Natural killer cell (primary cell): ENCODE results near the gene PITPNM3. TPM values are rescaled to one million over a fixed set of nuclear protein-coding genes. Genes with fewer than 3 reads are reported as not detected.

ENCODE experiments used
- ATAC-seq, 3 donors: fragments of 150-1000 bp in 2 of 3; fragments of 200-7000 bp in 1 of 3; cut with Tn5 transposase; 1 replicate in 1 of 3; 2 replicates in 2 of 3; pipeline ENCODE4 v1.10.0; 2021; ENCODE audit warnings: mild to moderate bottlenecking in 2 of 3, moderate library complexity in 2 of 3
- DNase-seq, 2 donors: peaks; one replicate each; pipeline versions ENCODE4 v3.0.0 to v3.0.0-alpha.2; 2013 to 2021; ENCODE audit warnings: mixed read lengths in 1 of 2
- H3K27ac ChIP-seq: one replicate; pipeline ENCODE4 v1.5.1; 2013; ENCODE audit warnings: mild to moderate bottlenecking, low read length
- H3K27me3 ChIP-seq: one replicate; pipeline ENCODE4 v1.6.1; 2013; ENCODE audit warnings: low read length; ENCODE audit not compliant: control insufficient read depth, insufficient read depth
- H3K36me3 ChIP-seq: one replicate; pipeline ENCODE4 v1.6.1; 2013; ENCODE audit warnings: low read length; ENCODE audit not compliant: control insufficient read depth, insufficient read depth
- H3K4me1 ChIP-seq: one replicate; pipeline ENCODE4 v1.6.1; 2013; ENCODE audit warnings: low read length; ENCODE audit not compliant: control insufficient read depth, insufficient read depth
- H3K4me3 ChIP-seq: one replicate; pipeline ENCODE4 v1.5.1; 2013; ENCODE audit warnings: low read length
- H3K9me3 ChIP-seq: one replicate; pipeline ENCODE4 v1.6.1; 2013; ENCODE audit warnings: low read length; ENCODE audit not compliant: control insufficient read depth, insufficient read depth
- H3K27ac Mint-ChIP-seq, 2 donors: one replicate each; pipeline ENCODE4 v1.8.0; 2022; ENCODE audit warnings: mild to moderate bottlenecking in 2 of 2, mixed read lengths in 2 of 2, moderate library complexity in 1 of 2
- H3K27me3 Mint-ChIP-seq, 2 donors: one replicate each; pipeline ENCODE4 v1.8.0; 2022; ENCODE audit warnings: low read depth in 2 of 2, mixed read lengths in 2 of 2
- H3K36me3 Mint-ChIP-seq: one replicate; pipeline ENCODE4 v1.8.0; 2022; ENCODE audit warnings: mixed read lengths
- H3K4me1 Mint-ChIP-seq, 2 donors: one replicate each; pipeline ENCODE4 v1.8.0; 2022; ENCODE audit warnings: mixed read lengths in 2 of 2
- H3K4me3 Mint-ChIP-seq: one replicate; pipeline ENCODE4 v1.8.0; 2022; ENCODE audit warnings: mild to moderate bottlenecking, moderate library complexity, mixed read lengths
- H3K9me3 Mint-ChIP-seq, 2 donors: one replicate each; pipeline ENCODE4 v1.8.0; 2022; ENCODE audit warnings: mixed read lengths in 2 of 2
- CTCF ChIP-seq: fragments of 200-600 bp; IDR thresholded peaks from one replicate; pipeline ENCODE4 v1.8.0; 2022; ENCODE audit warnings: antibody characterized with exemption
- WGBS: methylation state at CpG from one replicate; pipeline ENCODE4 v1.1.7; 2013; ENCODE audit warnings: missing lambda C conversion rate; ENCODE audit not compliant: insufficient coverage; 5-methylcytosine and 5-hydroxymethylcytosine counted together
- intact Hi-C: fragments of 100-400 bp; cut with micrococcal nuclease; formaldehyde crosslinking; loops from one replicate; pipeline ENCODE4 v1.14.2; 2022
- total RNA-seq, 4 donors: library from RNA; stranded (reverse); fragments of 120-200 nt in 1 of 4; gene quantifications; one replicate each; pipeline versions ENCODE4 v1.2.3 to v1.2.4, GENCODE V29; 2013 to 2022

The PITPNM3 gene
- total RNA-seq, 3 donors from 2014 or later (not counting 1 experiment from before 2014, with no cell fraction given): 0.42 to 0.75 (median 0.50) TPM

- intact Hi-C loops: no loop called here
- Mint-ChIP-seq H3K27me3 (no peaks in the 10 kb centered on the region), H3K4me3 (no peak overlapping the region), H3K36me3 (peaks cover 10% of the 10 kb centered on the region), H3K9me3 (no peaks in the 10 kb centered on the region), H3K4me1 (no peaks in the 10 kb centered on the region), H3K27ac (no peak overlapping the region)
- no peak for TF ChIP-seq CTCF
- no peak for DNase-seq
- ATAC-seq: no peak
- H3K27me3 ChIP-seq: no peaks in the 10 kb centered on the region
- H3K27ac ChIP-seq: no peak overlapping the region
- H3K9me3 ChIP-seq: no peaks in the 10 kb centered on the region
- H3K4me1 ChIP-seq: no peaks in the 10 kb centered on the region
- 94% methylated on average over 7 of the region's 7 CpGs for WGBS
- peaks cover 66% of the 10 kb centered on the region for H3K36me3 ChIP-seq
- H3K4me3 ChIP-seq: no peak overlapping the region
Observed at GRCh38 chr17:6591599-6592158, 35.3 kb upstream of the PITPNM3 start.

- Mint-ChIP-seq H3K36me3 (peaks cover 33% of the 10 kb centered on the region), H3K27ac (no peak overlapping the region), H3K27me3 (no peaks in the 10 kb centered on the region), H3K9me3 (no peaks in the 10 kb centered on the region), H3K4me3 (no peak overlapping the region), H3K4me1 (no peaks in the 10 kb centered on the region)
- intact Hi-C loops: no loop called here
- Histone ChIP-seq H3K9me3 (no peaks in the 10 kb centered on the region), H3K4me3 (no peak overlapping the region), H3K27me3 (no peaks in the 10 kb centered on the region), H3K4me1 (no peaks in the 10 kb centered on the region), H3K36me3 (peaks cover 70% of the 10 kb centered on the region), H3K27ac (no peak overlapping the region)
- DNase-seq (no peak), ATAC-seq (no peak)
- TF ChIP-seq CTCF: no peak
- 95% methylated on average over 15 of the region's 15 CpGs for WGBS
Observed at GRCh38 chr17:6589266-6589946, 33.1 kb upstream of the PITPNM3 start.

- Mint-ChIP-seq H3K27ac (no peak overlapping the region), H3K4me1 (no peaks in the 10 kb centered on the region), H3K36me3 (peaks cover 42% of the 10 kb centered on the region), H3K4me3 (no peak overlapping the region), H3K27me3 (no peaks in the 10 kb centered on the region), H3K9me3 (no peaks in the 10 kb centered on the region)
- Histone ChIP-seq H3K9me3 (no peaks in the 10 kb centered on the region), H3K36me3 (peaks cover 65% of the 10 kb centered on the region), H3K27me3 (no peaks in the 10 kb centered on the region), H3K27ac (no peak overlapping the region), H3K4me1 (no peaks in the 10 kb centered on the region), H3K4me3 (no peak overlapping the region)
- DNase-seq (no peak), ATAC-seq (no peak)
- 97% methylated on average over 4 of the region's 5 CpGs for WGBS
- intact Hi-C loops: no loop called here
- TF ChIP-seq CTCF: no peak
Observed at GRCh38 chr17:6588165-6588564, 31.8 kb upstream of the PITPNM3 start.

- no peak overlapping the region for H3K4me3 ChIP-seq
- no peak overlapping the region for H3K27ac ChIP-seq
- Mint-ChIP-seq H3K36me3 (peaks cover 43% of the 10 kb centered on the region), H3K4me3 (no peak overlapping the region), H3K27me3 (no peaks in the 10 kb centered on the region), H3K27ac (no peak overlapping the region), H3K4me1 (no peaks in the 10 kb centered on the region), H3K9me3 (no peaks in the 10 kb centered on the region)
- 100% methylated on average over 4 of the region's 4 CpGs for WGBS
- no peaks in the 10 kb centered on the region for H3K4me1 ChIP-seq
- ATAC-seq (no peak), DNase-seq (no peak)
- H3K36me3 ChIP-seq: peaks cover 65% of the 10 kb centered on the region
- intact Hi-C loops: no loop called here
- no peak for TF ChIP-seq CTCF
- no peaks in the 10 kb centered on the region for H3K9me3 ChIP-seq
- no peaks in the 10 kb centered on the region for H3K27me3 ChIP-seq
Observed at GRCh38 chr17:6587310-6587709, 31.0 kb upstream of the PITPNM3 start.
